HCT116 (cell line): ENCODE measurements around the gene FN3K. TPM values are rescaled to one million over a fixed set of nuclear protein-coding genes. Genes with fewer than 3 reads are reported as not detected.

Experiments used
- ATAC-seq: fragments of 200-7000 bp; cut with Tn5 transposase; 2 replicates; pipeline ENCODE4 v1.9.1; 2020; ENCODE audit warnings: mild to moderate bottlenecking, moderate library complexity
- BruUV-seq: library from RNA; stranded (reverse); fragments of 400-500 nt; replicated peaks from 2 replicates; lab custom pipeline; 2021; lab: Mats Ljungman, UMichigan
- CTCF ChIA-PET: fragments of 300-600 bp; sonication (Branson Sonifier 250); formaldehyde crosslinking; loops from one replicate; lab custom pipeline; 2021; ENCODE audit warnings: antibody characterized with exemption; lab: Charles Lee
- POLR2A ChIA-PET: fragments of 300-600, 350-600 bp; sonication (Branson Sonifier 250); formaldehyde crosslinking; loops from one replicate; lab custom pipeline; 2021; ENCODE audit warnings: antibody characterized with exemption; lab: Charles Lee
- RAD21 ChIA-PET, 2 experiments: fragments of 300-600 bp; sonication (Branson Sonifier 250); formaldehyde crosslinking; loops; one replicate each; lab custom pipeline; 2023; ENCODE audit warnings: low total read pairs in 2 of 2; ENCODE audit not compliant: uncharacterized antibody in 2 of 2, unreplicated experiment in 2 of 2, low non-redundant PET in 1 of 2; lab: Charles Lee
- DNase-seq: peaks from one replicate; pipeline ENCODE4 v3.0.0-alpha.2; 2010; ENCODE audit warnings: low read depth, low spot score
- H2AFZ ChIP-seq: fragments of 200-600 bp; shearing (Covaris generic), sonication (generic); 2 replicates; pipeline ENCODE4 v1.6.1; 2017; ENCODE audit warnings: low read depth, mixed run types, mixed read lengths, antibody characterized with exemption, low read length; ENCODE audit not compliant: poor library complexity, severe bottlenecking
- H3K27ac ChIP-seq: 2 replicates; pipeline ENCODE4 v1.5.1; 2012; ENCODE audit warnings: low read depth, low read length
- H3K27me3 ChIP-seq: fragments of 200-600 bp; sonication (generic); 2 replicates; pipeline ENCODE4 v1.6.1; 2016; ENCODE audit warnings: mixed run types, low read length, mixed read lengths; ENCODE audit not compliant: insufficient read depth
- H3K36me3 ChIP-seq, 2 experiments: fragments of 200-500 bp in 1 of 2; fragments of 200-600 bp in 1 of 2; sonication (Bioruptor generic) in 1 of 2; sonication (generic) in 1 of 2; 2 replicates each; pipeline versions ENCODE4 v1.5.1 to v1.6.1; 2014 to 2016; ENCODE audit warnings: low read length in 2 of 2, inconsistent platforms in 1 of 2, mixed read lengths in 1 of 2, mixed run types in 1 of 2; ENCODE audit not compliant: insufficient read depth in 2 of 2, control insufficient read depth in 1 of 2
- H3K4me1 ChIP-seq, 2 experiments: fragments of 200-600 bp in 1 of 2; sonication (generic) in 1 of 2; 2 replicates each; pipeline versions ENCODE4 v1.5.1 to v1.6.1; 2012 to 2017; ENCODE audit warnings: low read length in 2 of 2, inconsistent platforms in 1 of 2, mild to moderate bottlenecking in 1 of 2, mixed read lengths in 1 of 2, mixed run types in 1 of 2, moderate library complexity in 1 of 2; ENCODE audit not compliant: insufficient read depth in 2 of 2, control insufficient read depth in 1 of 2
- H3K4me2 ChIP-seq: fragments of 200-600 bp; sonication (generic); 2 replicates; pipeline ENCODE4 v1.6.1; 2017; ENCODE audit warnings: mixed run types, low read length, mixed read lengths
- H3K4me3 ChIP-seq, 2 experiments: fragments of 200-600 bp in 1 of 2; sonication (generic) in 1 of 2; replicated peaks in 1 of 2; 2 replicates each; pipeline ENCODE4 v1.5.1; 2011 to 2016; ENCODE audit warnings: low read length in 2 of 2, control low read depth in 1 of 2, low read depth in 1 of 2, mild to moderate bottlenecking in 1 of 2, mixed read lengths in 1 of 2, mixed run types in 1 of 2
- H3K79me2 ChIP-seq: fragments of 200-600 bp; sonication (generic); 2 replicates; pipeline ENCODE4 v1.6.1; 2017; ENCODE audit warnings: mild to moderate bottlenecking, mixed run types, low read length, moderate library complexity, mixed read lengths; ENCODE audit not compliant: insufficient read depth
- H3K9ac ChIP-seq: fragments of 200-600 bp; sonication (generic); 2 replicates; pipeline ENCODE4 v1.6.1; 2016; ENCODE audit warnings: low read length, mixed read lengths
- H3K9me2 ChIP-seq: fragments of 200-600 bp; sonication (generic), shearing (Covaris generic); 2 replicates; pipeline ENCODE4 v1.6.1; 2017; ENCODE audit warnings: mixed run types, mild to moderate bottlenecking, moderate library complexity; ENCODE audit not compliant: insufficient read depth
- H3K9me3 ChIP-seq, 2 experiments: fragments of 200-500 bp in 1 of 2; fragments of 200-600 bp in 1 of 2; sonication (Bioruptor generic) in 1 of 2; sonication (generic) in 1 of 2; 2 replicates each; pipeline ENCODE4 v1.6.1; 2014 to 2017; ENCODE audit warnings: low read length in 2 of 2, mixed read lengths in 2 of 2, inconsistent platforms in 1 of 2, low read depth in 1 of 2, mild to moderate bottlenecking in 1 of 2, mixed run types in 1 of 2, moderate library complexity in 1 of 2; ENCODE audit not compliant: control insufficient read depth in 1 of 2, insufficient read depth in 1 of 2
- H4K20me1 ChIP-seq: fragments of 200-600 bp; sonication (generic), shearing (Covaris generic); 2 replicates; pipeline ENCODE4 v1.6.1; 2017; ENCODE audit warnings: mixed run types, mild to moderate bottlenecking, moderate library complexity; ENCODE audit not compliant: insufficient read depth
- POLR2A ChIP-seq: IDR thresholded peaks from 2 replicates; pipeline ENCODE4 v1.7.0; 2011; ENCODE audit warnings: borderline replicate concordance; ENCODE audit not compliant: insufficient read depth, insufficient read length; ENCODE audit errors: extremely low read depth
- REST ChIP-seq: IDR thresholded peaks from 2 replicates; pipeline ENCODE4 v1.6.1; 2012; ENCODE audit warnings: low read depth
- intact Hi-C: fragments of 100-400 bp; cut with micrococcal nuclease; formaldehyde crosslinking; loops from 2 replicates; pipeline ENCODE4 v1.10.0; 2022
- total RNA-seq: library from RNA; stranded (reverse); gene quantifications from one replicate; pipeline ENCODE4 v1.2.1, GENCODE V29; 2021; ENCODE audit not compliant: unreplicated experiment

The FN3K gene
- total RNA-seq, 1 experiment from 2014 or later, result 9.9 TPM

- no peak for TF ChIP-seq POLR2A
Measured at GRCh38 chr17:82696259-82696658, 39.2 kb upstream of the FN3K start (continued).

- H3K4me1 ChIP-seq, result peaks cover 7 to 11% of the 10 kb centered on the region in 2 experiments; a peak in 2 of 4 replicates
- H2AFZ ChIP-seq, result no peak overlapping the region
- TF ChIP-seq REST, result no peak
- no peak for TF ChIP-seq POLR2A
- H3K4me3 ChIP-seq, result peak overlapping the region; percentile 59 to 62
- ChIA-PET RAD21 (no interaction called here), POLR2A (no interaction called here), CTCF (no interaction called here)
- no peak overlapping the region for H3K9ac ChIP-seq
- ATAC-seq (no peak), DNase-seq (no peak)
- no peaks in the 10 kb centered on the region for H3K9me2 ChIP-seq
- peak overlapping the region; percentile 74 for H3K4me2 ChIP-seq
- no TSS peak for BruUV-seq
- intact Hi-C loops, result no loop called here
- H4K20me1 ChIP-seq, result no peaks in the 10 kb centered on the region
- no peak overlapping the region; the same call in 1 of the 2 replicates for H3K27ac ChIP-seq
- no peaks in the 10 kb centered on the region for H3K36me3 ChIP-seq
- H3K27me3 ChIP-seq, result no peaks in the 10 kb centered on the region
- no peaks in the 10 kb centered on the region for H3K79me2 ChIP-seq
- peaks cover 16 to 24% of the 10 kb centered on the region in 2 experiments; a peak in 3 of 4 replicates for H3K9me3 ChIP-seq
Measured at GRCh38 chr17:82696916-82697807, 38.3 kb upstream of the FN3K start.
